HL-60 (cell line): ENCODE data around the gene PRIMPOL.

Source experiments
- DNase-seq, 2 experiments: peaks; one replicate each; pipeline ENCODE4 v3.0.0-alpha.2; 2010 to 2020; ENCODE audit warnings: low read depth in 1 of 2, low spot score in 1 of 2
- H3K27ac ChIP-seq: fragments of 250-450 bp; sonication (Bioruptor Pico); replicated peaks from 2 replicates; pipeline ENCODE4 v1.5.1; 2020; ENCODE audit warnings: mild to moderate bottlenecking, moderate library complexity
- H3K27me3 ChIP-seq: fragments of 250-450 bp; sonication (Bioruptor Pico); 2 replicates; pipeline ENCODE4 v1.5.1; 2021; ENCODE audit warnings: mild to moderate bottlenecking, moderate library complexity; ENCODE audit not compliant: insufficient read depth, poor library complexity, severe bottlenecking
- H3K4me3 ChIP-seq: replicated peaks from 2 replicates; pipeline ENCODE4 v1.5.1; 2011; ENCODE audit warnings: mild to moderate bottlenecking, control low read depth, low read length; ENCODE audit not compliant: insufficient read depth
- CTCF ChIP-seq: IDR thresholded peaks from one replicate; pipeline ENCODE4 v1.5.1; 2011; ENCODE audit warnings: low read length, control low read depth, inconsistent platforms; ENCODE audit not compliant: insufficient read depth
- GABPA ChIP-seq: IDR thresholded peaks from 2 replicates; pipeline ENCODE4 v1.6.1; 2012; ENCODE audit warnings: low read depth
- POLR2AphosphoS5 ChIP-seq: IDR thresholded peaks from 2 replicates; pipeline ENCODE4 v1.6.1; 2012; ENCODE audit warnings: low read depth
- SPI1 ChIP-seq: IDR thresholded peaks from 2 replicates; pipeline ENCODE4 v1.6.1; 2012; ENCODE audit warnings: low read depth, mild to moderate bottlenecking, borderline replicate concordance
- TF ChIP-seq, protein P1 (sequence below): IDR thresholded peaks from 2 replicates; pipeline ENCODE4 v1.6.1; 2012; ENCODE audit warnings: low read depth; ENCODE audit not compliant: insufficient replicate concordance

PRIMPOL gene

GRCh38 chr4:184688005-184688404, 38.5 kb downstream of the PRIMPOL start:
- no peak overlapping the region for H3K27ac ChIP-seq
- DNase-seq = no peak
- TF ChIP-seq SPI1 = no peak
- H3K27me3 ChIP-seq = no peaks in the 10 kb centered on the region
- H3K4me3 ChIP-seq = no peak overlapping the region

DNA sequence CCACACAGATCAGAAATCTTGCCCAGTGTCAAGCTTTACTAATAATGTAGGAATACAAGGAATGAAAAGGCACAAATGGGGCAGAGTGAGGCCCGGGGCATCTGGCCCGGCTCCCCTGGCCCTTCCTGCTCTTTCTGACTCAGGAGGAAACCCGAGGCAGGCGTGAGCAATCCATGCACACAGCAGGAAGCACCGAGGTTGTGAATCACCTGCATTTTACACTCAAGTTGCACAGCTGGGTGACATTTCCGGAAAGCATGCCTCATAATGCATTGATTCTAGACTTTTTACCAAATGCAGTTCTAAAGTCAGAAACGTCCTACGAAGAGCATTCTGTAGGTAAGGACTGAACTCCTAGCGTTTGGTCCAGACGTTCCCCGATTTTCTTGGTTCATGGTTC, 38.9 kb downstream of the PRIMPOL start:
- H3K27me3 ChIP-seq = no peaks in the 10 kb centered on the region
- no peak for DNase-seq
- TF ChIP-seq, protein P1, sequence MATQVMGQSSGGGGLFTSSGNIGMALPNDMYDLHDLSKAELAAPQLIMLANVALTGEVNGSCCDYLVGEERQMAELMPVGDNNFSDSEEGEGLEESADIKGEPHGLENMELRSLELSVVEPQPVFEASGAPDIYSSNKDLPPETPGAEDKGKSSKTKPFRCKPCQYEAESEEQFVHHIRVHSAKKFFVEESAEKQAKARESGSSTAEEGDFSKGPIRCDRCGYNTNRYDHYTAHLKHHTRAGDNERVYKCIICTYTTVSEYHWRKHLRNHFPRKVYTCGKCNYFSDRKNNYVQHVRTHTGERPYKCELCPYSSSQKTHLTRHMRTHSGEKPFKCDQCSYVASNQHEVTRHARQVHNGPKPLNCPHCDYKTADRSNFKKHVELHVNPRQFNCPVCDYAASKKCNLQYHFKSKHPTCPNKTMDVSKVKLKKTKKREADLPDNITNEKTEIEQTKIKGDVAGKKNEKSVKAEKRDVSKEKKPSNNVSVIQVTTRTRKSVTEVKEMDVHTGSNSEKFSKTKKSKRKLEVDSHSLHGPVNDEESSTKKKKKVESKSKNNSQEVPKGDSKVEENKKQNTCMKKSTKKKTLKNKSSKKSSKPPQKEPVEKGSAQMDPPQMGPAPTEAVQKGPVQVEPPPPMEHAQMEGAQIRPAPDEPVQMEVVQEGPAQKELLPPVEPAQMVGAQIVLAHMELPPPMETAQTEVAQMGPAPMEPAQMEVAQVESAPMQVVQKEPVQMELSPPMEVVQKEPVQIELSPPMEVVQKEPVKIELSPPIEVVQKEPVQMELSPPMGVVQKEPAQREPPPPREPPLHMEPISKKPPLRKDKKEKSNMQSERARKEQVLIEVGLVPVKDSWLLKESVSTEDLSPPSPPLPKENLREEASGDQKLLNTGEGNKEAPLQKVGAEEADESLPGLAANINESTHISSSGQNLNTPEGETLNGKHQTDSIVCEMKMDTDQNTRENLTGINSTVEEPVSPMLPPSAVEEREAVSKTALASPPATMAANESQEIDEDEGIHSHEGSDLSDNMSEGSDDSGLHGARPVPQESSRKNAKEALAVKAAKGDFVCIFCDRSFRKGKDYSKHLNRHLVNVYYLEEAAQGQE = no peak
- TF ChIP-seq POLR2AphosphoS5 = no peak
- TF ChIP-seq CTCF = no peak
- TF ChIP-seq SPI1 = no peak
- TF ChIP-seq GABPA = no peak
- no peak overlapping the region for H3K4me3 ChIP-seq
- no peak overlapping the region for H3K27ac ChIP-seq

GRCh38 chr4:184689681-184690080, 40.1 kb downstream of the PRIMPOL start:
- Histone ChIP-seq H3K4me3 (no peak overlapping the region), H3K27ac (no peak overlapping the region), H3K27me3 (no peaks in the 10 kb centered on the region)
- DNase-seq = no peak
- TF ChIP-seq CTCF (no peak), POLR2AphosphoS5 (no peak), GABPA (no peak), SPI1 (no peak)
- TF ChIP-seq, protein P1 = no peak

DNA sequence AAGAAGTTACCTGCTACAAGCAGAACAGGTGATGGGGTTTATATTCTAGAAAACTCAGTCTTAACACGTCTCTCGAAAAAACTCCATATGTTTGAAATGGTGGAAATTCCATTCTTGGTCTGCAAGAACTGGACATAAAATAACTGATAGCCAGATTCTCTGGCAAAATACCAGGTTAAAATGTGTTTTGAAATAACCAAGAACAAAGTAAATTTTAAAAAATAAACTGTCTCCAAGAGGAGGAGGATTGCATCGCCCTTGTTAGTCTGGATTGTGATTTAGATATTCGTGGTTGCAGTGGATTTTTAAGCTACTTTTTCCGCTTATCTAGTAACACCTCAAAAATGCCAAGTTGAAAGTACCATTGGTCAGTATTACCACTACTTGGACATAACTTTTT, 43.5 kb downstream of the PRIMPOL start:
- no peak overlapping the region for H3K27ac ChIP-seq
- no peak for TF ChIP-seq SPI1
- TF ChIP-seq GABPA = no peak
- TF ChIP-seq POLR2AphosphoS5 = no peak
- TF ChIP-seq, protein P1 = no peak
- no peak for TF ChIP-seq CTCF
- no peak overlapping the region for H3K4me3 ChIP-seq
- no peak for DNase-seq
- no peaks in the 10 kb centered on the region for H3K27me3 ChIP-seq
